ENCODE results near the gene CCL17.

Gene CCL17

GRCh38 chr16:57422026-57422944 is 17.7 kb downstream of the CCL17 start (continued):
- TF ChIP-seq ZNF518A (tag by site-specific recombination; conservative IDR thresholded peaks at IDR 0.05; ENCODE audit: low read depth) (peak; percentile 69), ZNF26 (tag by site-specific recombination; IDR thresholded peaks at IDR 0.05) (no peak), ZBTB8A (tag by site-specific recombination; IDR thresholded peaks at IDR 0.05) (no peak), ZNF248 (tag by site-specific recombination; IDR thresholded peaks at IDR 0.05) (no peak), MEIS1 (CRISPR knock-in tag; IDR thresholded peaks at IDR 0.05; ENCODE audit: borderline replicate concordance) (no peak), ZNF423 (tag by site-specific recombination; IDR thresholded peaks at IDR 0.05) (no peak), ZNF544 (tag by site-specific recombination; IDR thresholded peaks at IDR 0.05) (no peak), YY2 (tag by site-specific recombination; IDR thresholded peaks at IDR 0.05) (no peak), HOXC10 (CRISPR knock-in tag; IDR thresholded peaks at IDR 0.05) (no peak), ZSCAN18 (tag by site-specific recombination; IDR thresholded peaks at IDR 0.05) (no peak), ZNF350 (tag by site-specific recombination; IDR thresholded peaks at IDR 0.05) (no peak), ZNF416 (tag by site-specific recombination; IDR thresholded peaks at IDR 0.05) (no peak), ZNF335 (tag by site-specific recombination; conservative IDR thresholded peaks at IDR 0.05) (no peak), GLIS1 (tag by site-specific recombination; IDR thresholded peaks at IDR 0.05) (no peak), ZNF768 (tag by site-specific recombination; IDR thresholded peaks at IDR 0.05) (no peak), ZBTB11 (tag by site-specific recombination; conservative IDR thresholded peaks at IDR 0.05; ENCODE audit: low read depth) (peak; percentile 87), ZNF654 (tag by site-specific recombination; IDR thresholded peaks at IDR 0.05; ENCODE audit: low read depth) (peak; percentile 54), PBX3 (CRISPR knock-in tag; IDR thresholded peaks at IDR 0.05) (no peak), ZSCAN23 (tag by site-specific recombination; IDR thresholded peaks at IDR 0.05) (no peak)
